ENCODE measurements around the gene SLC16A2.
"Not testable (repeated sequence)": the region's sequence is repeated elsewhere in the genome, so short reads cannot be mapped to it uniquely, and the experiment has no call there.

SLC16A2 gene

GRCh38 chrX:74514384-74514783 is 93.1 kb downstream of the SLC16A2 start:
- no peak for DNase-seq
- H3K27me3 ChIP-seq: no peaks in the 10 kb centered on the region
- H3K36me3 ChIP-seq: no peaks in the 10 kb centered on the region
- intact Hi-C loops (cut with DNase I; ENCODE audit: low total_unique reads): no loop called here
- no peak overlapping the region for H3K27ac ChIP-seq
- TF ChIP-seq CTCF (IDR thresholded peaks at IDR 0.05): no peak
- H3K9me3 ChIP-seq: peaks cover 0 to 4% (median 0%) of the 10 kb centered on the region in 3 donors
- peaks cover 0 to 25% (median 3%) of the 10 kb centered on the region in 4 donors for H3K4me1 ChIP-seq
- H3K4me3 ChIP-seq: no peak overlapping the region

- no peaks in the 10 kb centered on the region for H3K36me3 ChIP-seq
- H3K27ac ChIP-seq: no peak overlapping the region
- peaks cover 0 to 25% (median 3%) of the 10 kb centered on the region in 4 donors for H3K4me1 ChIP-seq
- H3K9me3 ChIP-seq: peaks cover 0 to 4% (median 0%) of the 10 kb centered on the region in 3 donors
- H3K4me3 ChIP-seq: no peak overlapping the region
- no peaks in the 10 kb centered on the region for H3K27me3 ChIP-seq
- TF ChIP-seq CTCF (IDR thresholded peaks at IDR 0.05): no peak
- no peak for DNase-seq
- intact Hi-C loops (cut with DNase I; ENCODE audit: low total_unique reads): no loop called here
Observed at GRCh38 chrX:74515356-74515755, 94.1 kb downstream of the SLC16A2 start.

GRCh38 chrX:74516013-74516412 is 94.7 kb downstream of the SLC16A2 start:
- H3K9me3 ChIP-seq; H3K27me3 ChIP-seq; DNase-seq; H3K27ac ChIP-seq; intact Hi-C loops (cut with DNase I; ENCODE audit: low total_unique reads); H3K4me3 ChIP-seq; H3K36me3 ChIP-seq: not testable (repeated sequence)
- H3K4me1 ChIP-seq: peaks cover 0 to 25% (median 3%) of the 10 kb centered on the region in 4 donors

GRCh38 chrX:74519870-74520269 is 98.6 kb downstream of the SLC16A2 start:
- H3K27me3 ChIP-seq: no peaks in the 10 kb centered on the region
- peaks cover 0 to 4% (median 0%) of the 10 kb centered on the region in 3 donors for H3K9me3 ChIP-seq
- TF ChIP-seq CTCF (IDR thresholded peaks at IDR 0.05): no peak
- H3K36me3 ChIP-seq: no peaks in the 10 kb centered on the region
- H3K4me3 ChIP-seq: no peak overlapping the region
- intact Hi-C loops (cut with DNase I; ENCODE audit: low total_unique reads): no loop called here
- no peaks in the 10 kb centered on the region for H3K4me1 ChIP-seq
- no peak overlapping the region for H3K27ac ChIP-seq
- no peak for DNase-seq

GRCh38 chrX:74520291-74520690 is 99.0 kb downstream of the SLC16A2 start:
- Histone ChIP-seq H3K27me3 (no peaks in the 10 kb centered on the region), H3K27ac (no peak overlapping the region), H3K36me3 (no peaks in the 10 kb centered on the region), H3K4me3 (no peak overlapping the region), H3K4me1 (no peaks in the 10 kb centered on the region), H3K9me3 (peaks cover 0 to 4% (median 0%) of the 10 kb centered on the region in 3 donors)
- TF ChIP-seq CTCF (IDR thresholded peaks at IDR 0.05): no peak
- DNase-seq: no peak
- intact Hi-C loops (cut with DNase I; ENCODE audit: low total_unique reads): no loop called here

- Histone ChIP-seq H3K27me3 (no peaks in the 10 kb centered on the region), H3K4me1 (no peaks in the 10 kb centered on the region), H3K27ac (no peak overlapping the region), H3K4me3 (no peak overlapping the region), H3K36me3 (no peaks in the 10 kb centered on the region), H3K9me3 (peaks cover 0 to 4% (median 0%) of the 10 kb centered on the region in 3 donors)
- intact Hi-C loops (cut with DNase I; ENCODE audit: low total_unique reads): no loop called here
- no peak for DNase-seq
- no peak for TF ChIP-seq CTCF (IDR thresholded peaks at IDR 0.05)
Observed at GRCh38 chrX:74520896-74521295, 99.6 kb downstream of the SLC16A2 start.
